HepG2 (cell line): ENCODE results near the gene FANCE. TPM values are rescaled to one million over a fixed set of nuclear protein-coding genes. Genes with fewer than 3 reads are reported as not detected.

Experiments
- ATAC-seq: fragments of 200-7000 bp; cut with Tn5 transposase; 3 replicates; pipeline ENCODE4 v1.9.1; 2020; ENCODE audit warnings: mild to moderate bottlenecking, moderate library complexity
- BruUV-seq: library from RNA; stranded (reverse); fragments of 400-500 nt; replicated peaks from 2 replicates; lab custom pipeline; 2021; lab: Mats Ljungman, UMichigan
- CTCF ChIA-PET: fragments of 300-600 bp; formaldehyde crosslinking; extraction: SDS; loops from one replicate; lab custom pipeline; 2021; ENCODE audit warnings: low total read pairs, inconsistent platforms, low intra/inter-chr PET ratio; lab: Yijun Ruan, JAX
- POLR2A ChIA-PET: fragments of 350-600 bp; sonication (Branson Sonifier 250); formaldehyde crosslinking; loops from one replicate; lab custom pipeline; 2020; ENCODE audit warnings: antibody characterized with exemption, inconsistent platforms; lab: Yijun Ruan, JAX
- DNase-seq: peaks from one replicate; pipeline ENCODE4 v3.0.0-alpha.2; 2015; ENCODE audit warnings: low spot score
- FAIRE-seq: peaks from 3 replicates; lab custom pipeline; 2011; peaks lifted over from hg19 to GRCh38; lab: Jason Lieb, UNC
- H2AFZ ChIP-seq: one replicate; pipeline ENCODE4 v1.6.1; 2011; ENCODE audit warnings: low read length, inconsistent platforms
- H3K27ac ChIP-seq: fragments of 300-600 bp; 3 replicates; pipeline ENCODE4 v1.8.0; 2011; ENCODE audit warnings: mixed run types, mild to moderate bottlenecking, mixed read lengths, low read length, inconsistent platforms; ENCODE audit not compliant: insufficient read depth; ENCODE audit errors: extremely low read length
- H3K27me3 ChIP-seq, 2 experiments: fragments of 200-600 bp in 1 of 2; 2 replicates in 1 of 2; 3 replicates in 1 of 2; pipeline versions ENCODE4 v1.6.0 to v1.8.0; 2011; ENCODE audit warnings: low read length in 2 of 2, mild to moderate bottlenecking in 2 of 2, moderate library complexity in 2 of 2, inconsistent platforms in 1 of 2; ENCODE audit not compliant: insufficient read depth in 2 of 2, control insufficient read depth in 1 of 2
- H3K36me3 ChIP-seq, 2 experiments: fragments of 200-600 bp in 1 of 2; replicated peaks in 1 of 2; 2 replicates in 1 of 2; 3 replicates in 1 of 2; pipeline versions ENCODE4 v1.5.1 to v1.8.0; 2011; ENCODE audit warnings: low read length in 2 of 2, inconsistent platforms in 1 of 2; ENCODE audit not compliant: insufficient read depth in 2 of 2, control insufficient read depth in 1 of 2
- H3K4me1 ChIP-seq: 2 replicates; pipeline ENCODE4 v1.5.1; 2012; ENCODE audit warnings: low read length, inconsistent platforms; ENCODE audit not compliant: insufficient read depth
- H3K4me2 ChIP-seq: 2 replicates; pipeline ENCODE4 v1.6.0; 2011; ENCODE audit warnings: low read depth, low read length, inconsistent platforms
- H3K4me3 ChIP-seq, 3 experiments: fragments of 200-600 bp in 1 of 3; sonication (generic), shearing (Covaris generic) in 1 of 3; replicated peaks in 1 of 3; 2 replicates each; pipeline ENCODE4 v1.5.1; 2011 to 2016; ENCODE audit warnings: low read length in 3 of 3, inconsistent platforms in 2 of 3, low read depth in 2 of 3, mild to moderate bottlenecking in 2 of 3, control low read depth in 1 of 3, mixed read lengths in 1 of 3; ENCODE audit not compliant: insufficient read depth in 1 of 3
- H3K79me2 ChIP-seq: one replicate; pipeline ENCODE4 v1.6.1; 2011; ENCODE audit warnings: low read length, inconsistent platforms; ENCODE audit not compliant: insufficient read depth
- H3K9ac ChIP-seq: 2 replicates; pipeline ENCODE4 v1.6.0; 2011; ENCODE audit warnings: mild to moderate bottlenecking, low read depth, low read length, inconsistent platforms; ENCODE audit not compliant: insufficient read depth
- H3K9me3 ChIP-seq: 2 replicates; pipeline ENCODE4 v1.5.1; 2012; ENCODE audit warnings: mild to moderate bottlenecking, low read length
- H4K20me1 ChIP-seq: 2 replicates; pipeline ENCODE4 v1.6.0; 2011; ENCODE audit warnings: inconsistent platforms, mild to moderate bottlenecking, low read length, moderate library complexity; ENCODE audit not compliant: insufficient read depth
- HNRNPL ChIP-seq: fragments of 200-400 bp; formaldehyde crosslinking; IDR thresholded peaks from 2 replicates; pipeline ENCODE4 v1.6.1; 2017; ENCODE audit warnings: mild to moderate bottlenecking, low read depth, low read length
- MYC ChIP-seq: sonication (generic); formaldehyde crosslinking; IDR thresholded peaks from 2 replicates; pipeline ENCODE4 v1.9.0; 2021; ENCODE audit warnings: missing genetic modification reagents, borderline replicate concordance
- NFRKB ChIP-seq: fragments of 450-650 bp; IDR thresholded peaks from 2 replicates; pipeline ENCODE4 v1.6.1; 2017
- PRMT3 ChIP-seq: sonication (generic); formaldehyde crosslinking; IDR thresholded peaks from 2 replicates; pipeline ENCODE4 v1.8.1; 2022; ENCODE audit warnings: low read depth, mild to moderate bottlenecking, moderate library complexity, missing genetic modification reagents, borderline replicate concordance
- SALL1 ChIP-seq: sonication (generic); formaldehyde crosslinking; IDR thresholded peaks from 2 replicates; pipeline ENCODE4 v1.8.0; 2022; ENCODE audit warnings: mild to moderate bottlenecking, missing genetic modification reagents
- ZNF230 ChIP-seq: sonication (generic); formaldehyde crosslinking; IDR thresholded peaks from 2 replicates; pipeline ENCODE4 v1.4.0; 2020; ENCODE audit warnings: mild to moderate bottlenecking, missing genetic modification reagents
- ZNF501 ChIP-seq: sonication (generic); formaldehyde crosslinking; IDR thresholded peaks from 2 replicates; pipeline ENCODE4 v1.5.1; 2020; ENCODE audit warnings: mild to moderate bottlenecking, moderate library complexity, missing genetic modification reagents
- WGBS: methylation state at CpG from one replicate; pipeline ENCODE4 v1.1.6; 2017; ENCODE audit warnings: low lambda C conversion rate; 5-methylcytosine and 5-hydroxymethylcytosine counted together
- in situ Hi-C: cut with HindIII; loops from 2 replicates; pipeline ENCODE4 v1.10.0; 2017; ENCODE audit warnings: low pct_unique_long_range_greater_than_20kb; ENCODE audit not compliant: extremely low pct_ligation_motif_present
- intact Hi-C: fragments of 100-400 bp; cut with micrococcal nuclease; formaldehyde crosslinking; loops from one replicate; pipeline ENCODE4 v1.10.0; 2022; ENCODE audit not compliant: unreplicated experiment
- polyA plus RNA-seq, 8 experiments: library from polyadenylated mRNA; depleted of rRNA in 3 of 8; stranded (reverse) in 7 of 8; unstranded in 1 of 8; fragments of >200 nt; fragmentation: Illumina TruSeq in 4 of 8; extraction: Trizol in 4 of 8; gene quantifications; 2 replicates each; pipeline versions ENCODE4 v1.2.1 to v1.2.3, GENCODE V29; 2011 to 2016; ENCODE audit warnings: low read depth in 4 of 8, missing spikeins in 1 of 8, mixed read lengths in 1 of 8; ENCODE audit not compliant: insufficient read depth in 1 of 8
- total RNA-seq, 5 experiments: library from RNA; depleted of rRNA; stranded (reverse); fragments of >200 nt; fragmentation: Illumina TruSeq; extraction: Trizol; gene quantifications; 2 replicates each; pipeline ENCODE4 v1.2.3, GENCODE V29; 2016; ENCODE audit warnings: low read depth in 1 of 5
- TF ChIP-seq, protein P1 (sequence below): sonication (generic); formaldehyde crosslinking; IDR thresholded peaks from 2 replicates; pipeline ENCODE4 v1.5.1; 2020; ENCODE audit warnings: missing genetic modification reagents, mild to moderate bottlenecking, borderline replicate concordance

FANCE gene
- total and polyA plus RNA-seq, 2 of the 13 experiments (the other 11 are each of a cell fraction or from before 2014, with no cell fraction given) = 7.1 to 11.2 TPM

DNA sequence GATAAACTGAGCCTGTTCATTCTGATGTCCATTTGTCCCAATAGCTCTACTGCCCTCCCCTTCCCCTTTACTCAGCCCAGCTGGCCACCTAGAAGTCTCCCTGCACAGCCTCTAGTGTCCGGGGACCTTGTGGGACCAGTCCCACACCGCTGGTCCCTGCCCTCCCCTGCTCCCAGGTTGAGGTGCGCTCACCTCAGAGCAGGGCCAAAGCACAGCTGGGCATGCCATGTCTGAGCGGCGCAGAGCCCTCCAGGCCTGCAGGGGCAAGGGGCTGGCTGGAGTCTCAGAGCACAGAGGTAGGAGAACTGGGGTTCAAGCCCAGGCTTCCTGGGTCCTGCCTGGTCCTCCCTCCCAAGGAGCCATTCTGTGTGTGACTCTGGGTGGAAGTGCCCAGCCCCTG lies 24.7 kb upstream of the FANCE start:
- TF ChIP-seq ZNF501 (0 out of 2 replicates have a peak, but pooled peaks have one; percentile 1), PRMT3 (no peak), ZNF230 (CRISPR knock-in tag) (no peak), SALL1 (CRISPR knock-in tag) (no peak), MYC (CRISPR knock-in tag) (no peak), HNRNPL (0 out of 2 replicates have a peak, but pooled peaks have one; percentile 20), NFRKB (no peak)
- TF ChIP-seq, protein P1, sequence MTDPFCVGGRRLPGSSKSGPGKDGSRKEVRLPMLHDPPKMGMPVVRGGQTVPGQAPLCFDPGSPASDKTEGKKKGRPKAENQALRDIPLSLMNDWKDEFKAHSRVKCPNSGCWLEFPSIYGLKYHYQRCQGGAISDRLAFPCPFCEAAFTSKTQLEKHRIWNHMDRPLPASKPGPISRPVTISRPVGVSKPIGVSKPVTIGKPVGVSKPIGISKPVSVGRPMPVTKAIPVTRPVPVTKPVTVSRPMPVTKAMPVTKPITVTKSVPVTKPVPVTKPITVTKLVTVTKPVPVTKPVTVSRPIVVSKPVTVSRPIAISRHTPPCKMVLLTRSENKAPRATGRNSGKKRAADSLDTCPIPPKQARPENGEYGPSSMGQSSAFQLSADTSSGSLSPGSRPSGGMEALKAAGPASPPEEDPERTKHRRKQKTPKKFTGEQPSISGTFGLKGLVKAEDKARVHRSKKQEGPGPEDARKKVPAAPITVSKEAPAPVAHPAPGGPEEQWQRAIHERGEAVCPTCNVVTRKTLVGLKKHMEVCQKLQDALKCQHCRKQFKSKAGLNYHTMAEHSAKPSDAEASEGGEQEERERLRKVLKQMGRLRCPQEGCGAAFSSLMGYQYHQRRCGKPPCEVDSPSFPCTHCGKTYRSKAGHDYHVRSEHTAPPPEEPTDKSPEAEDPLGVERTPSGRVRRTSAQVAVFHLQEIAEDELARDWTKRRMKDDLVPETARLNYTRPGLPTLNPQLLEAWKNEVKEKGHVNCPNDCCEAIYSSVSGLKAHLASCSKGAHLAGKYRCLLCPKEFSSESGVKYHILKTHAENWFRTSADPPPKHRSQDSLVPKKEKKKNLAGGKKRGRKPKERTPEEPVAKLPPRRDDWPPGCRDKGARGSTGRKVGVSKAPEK = 0 out of 2 replicates have a peak, but pooled peaks have one; percentile 40
- no peak for DNase-seq
- no peak for FAIRE-seq
- H3K79me2 ChIP-seq = no peaks in the 10 kb centered on the region
- H3K9ac ChIP-seq = no peak overlapping the region
- intact Hi-C loops = no loop called here
- peak; percentile 4; the same call in 2 of the 3 replicates for ATAC-seq
- CTCF ChIA-PET = no interaction called here
- no peak overlapping the region for H3K4me3 ChIP-seq
- no peak overlapping the region for H2AFZ ChIP-seq
- H3K36me3 ChIP-seq = peaks cover 0 to 12% of the 10 kb centered on the region in 2 experiments; a peak in 2 of 5 replicates
- WGBS = 88% methylated on average over 5 of the region's 5 CpGs
- POLR2A ChIA-PET = interaction anchor here (1.0 to 2.3 kb wide), 3 partner anchors 8 to 22 kb away, joined by 3 to 13 read pairs (median 7); no protein-coding TSS in a partner anchor
- no TSS peak for BruUV-seq
- peaks cover 30% of the 10 kb centered on the region for H3K4me1 ChIP-seq
- no peak overlapping the region for H3K27ac ChIP-seq
- in situ Hi-C loops = no loop called here
- H3K4me2 ChIP-seq = no peak overlapping the region
- peaks cover 9% of the 10 kb centered on the region for H3K9me3 ChIP-seq
- no peaks in the 10 kb centered on the region for H4K20me1 ChIP-seq
- H3K27me3 ChIP-seq = no peaks in the 10 kb centered on the region
